Astrocyte (in vitro differentiated cells and primary cell): Measurements from ENCODE around the gene FXYD7.
"Not testable (repeated sequence)": the region's sequence is repeated elsewhere in the genome, so short reads cannot be mapped to it uniquely, and the experiment has no call there.

Experiments used
- EZH2 ChIP-seq: IDR thresholded peaks from 2 replicates; pipeline ENCODE4 v1.6.1; 2012; ENCODE audit warnings: mild to moderate bottlenecking, low read length, inconsistent platforms; ENCODE audit not compliant: insufficient read depth
- TF ChIP-seq, protein P1 (sequence below): IDR thresholded peaks from 2 replicates; pipeline ENCODE4 v1.5.1; 2011; ENCODE audit warnings: low read depth, mild to moderate bottlenecking, inconsistent platforms, low read length, moderate library complexity; ENCODE audit not compliant: insufficient read depth

DNA sequence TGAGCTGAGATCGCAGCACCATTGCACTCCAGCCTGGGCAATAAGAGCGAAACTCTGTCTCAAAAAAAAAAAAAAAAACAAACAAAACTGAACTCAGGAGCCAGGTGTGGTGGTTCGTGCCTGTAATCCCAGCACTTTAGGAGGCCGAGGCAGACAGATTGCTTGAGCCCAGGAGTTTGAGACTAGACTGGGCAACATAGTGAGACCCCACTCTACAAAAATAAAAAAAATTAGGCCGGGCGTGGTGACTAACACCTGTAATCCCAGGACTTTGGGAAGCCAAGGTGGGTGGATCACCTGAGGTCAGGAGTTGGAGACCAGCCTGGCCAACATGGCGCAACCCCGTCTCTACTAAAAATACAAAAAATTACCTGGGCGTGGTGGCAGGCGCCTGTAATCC lies 41.1 kb upstream of the FXYD7 start:
- TF ChIP-seq, protein P1, sequence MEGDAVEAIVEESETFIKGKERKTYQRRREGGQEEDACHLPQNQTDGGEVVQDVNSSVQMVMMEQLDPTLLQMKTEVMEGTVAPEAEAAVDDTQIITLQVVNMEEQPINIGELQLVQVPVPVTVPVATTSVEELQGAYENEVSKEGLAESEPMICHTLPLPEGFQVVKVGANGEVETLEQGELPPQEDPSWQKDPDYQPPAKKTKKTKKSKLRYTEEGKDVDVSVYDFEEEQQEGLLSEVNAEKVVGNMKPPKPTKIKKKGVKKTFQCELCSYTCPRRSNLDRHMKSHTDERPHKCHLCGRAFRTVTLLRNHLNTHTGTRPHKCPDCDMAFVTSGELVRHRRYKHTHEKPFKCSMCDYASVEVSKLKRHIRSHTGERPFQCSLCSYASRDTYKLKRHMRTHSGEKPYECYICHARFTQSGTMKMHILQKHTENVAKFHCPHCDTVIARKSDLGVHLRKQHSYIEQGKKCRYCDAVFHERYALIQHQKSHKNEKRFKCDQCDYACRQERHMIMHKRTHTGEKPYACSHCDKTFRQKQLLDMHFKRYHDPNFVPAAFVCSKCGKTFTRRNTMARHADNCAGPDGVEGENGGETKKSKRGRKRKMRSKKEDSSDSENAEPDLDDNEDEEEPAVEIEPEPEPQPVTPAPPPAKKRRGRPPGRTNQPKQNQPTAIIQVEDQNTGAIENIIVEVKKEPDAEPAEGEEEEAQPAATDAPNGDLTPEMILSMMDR, result not testable (repeated sequence)
- TF ChIP-seq EZH2, result not testable (repeated sequence)
